ENCODE results near the gene ASTE1. TPM values are rescaled to one million over a fixed set of nuclear protein-coding genes. Genes with fewer than 3 reads are reported as not detected.

ASTE1 gene
- total RNA-seq, 1 experiment from 2014 or later, result 2.4 TPM

DNA sequence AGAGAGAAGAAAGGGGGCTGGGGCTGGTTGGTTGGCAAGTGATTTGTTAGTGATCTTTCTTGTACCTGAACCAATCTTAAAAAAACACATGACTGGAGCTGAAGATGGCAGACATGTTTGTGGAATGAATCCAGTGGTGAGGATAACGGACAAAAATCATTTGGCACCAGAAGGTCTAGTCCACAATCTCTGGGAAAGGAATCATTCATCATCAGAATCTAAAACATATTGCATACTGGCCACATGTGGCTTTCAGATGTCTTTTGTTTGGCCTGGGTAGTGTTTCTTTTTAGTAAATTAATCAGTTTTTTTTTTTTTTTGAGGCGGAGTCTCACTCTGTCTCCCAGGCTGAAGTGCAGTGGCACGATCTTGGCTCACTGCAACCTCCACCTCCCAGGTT is 5.0 kb upstream of the ASTE1 start:
- ChIA-PET RAD21 (ENCODE audit: low non-redundant PET in 1 of 2, low total read pairs in 2 of 2, uncharacterized antibody in 2 of 2, unreplicated experiment in 2 of 2) (no interaction called here), CTCF (no interaction called here), POLR2A (no interaction called here)
- intact Hi-C loops (cut with micrococcal nuclease), result loop anchor here (5.0 to 10.0 kb wide), 4 partner anchors 284 to 1153 kb away; partner anchors contain the start of gene PIK3R4
- H4K20me1 ChIP-seq (ENCODE audit: insufficient read depth), result no peaks in the 10 kb centered on the region
- DNase-seq (ENCODE audit: low read depth, low spot score), result no peak
- H3K4me1 ChIP-seq (ENCODE audit: control insufficient read depth in 1 of 2, insufficient read depth in 2 of 2, low read length in 2 of 2), result peaks cover 5 to 6% of the 10 kb centered on the region in 2 experiments; a peak in 3 of 4 replicates
- no peak overlapping the region for H3K27ac ChIP-seq (ENCODE audit: low read depth, low read length)
- no peak overlapping the region for H3K4me3 ChIP-seq (replicated peaks in 1 of 2; ENCODE audit: low read depth in 1 of 2, low read length in 2 of 2)
- H3K9me3 ChIP-seq (ENCODE audit: control insufficient read depth in 1 of 2, insufficient read depth in 1 of 2, low read depth in 1 of 2, low read length in 2 of 2), result no peaks in the 10 kb centered on the region
- H3K27me3 ChIP-seq (ENCODE audit: insufficient read depth, low read length), result no peaks in the 10 kb centered on the region
- TF ChIP-seq EGR1 (IDR thresholded peaks at IDR 0.05; ENCODE audit: low read depth) (no peak), SIN3A (IDR thresholded peaks at IDR 0.05; ENCODE audit: low read depth) (no peak), RAD21 (IDR thresholded peaks at IDR 0.05; ENCODE audit: low read depth) (no peak), ZNF274 (IDR thresholded peaks at IDR 0.05; ENCODE audit: low read depth, low read length) (no peak), EZH2phosphoT487 (IDR thresholded peaks at IDR 0.05; ENCODE audit: borderline replicate concordance) (no peak), SP1 (IDR thresholded peaks at IDR 0.05; ENCODE audit: low read depth) (no peak)
- TF ChIP-seq, protein P1, sequence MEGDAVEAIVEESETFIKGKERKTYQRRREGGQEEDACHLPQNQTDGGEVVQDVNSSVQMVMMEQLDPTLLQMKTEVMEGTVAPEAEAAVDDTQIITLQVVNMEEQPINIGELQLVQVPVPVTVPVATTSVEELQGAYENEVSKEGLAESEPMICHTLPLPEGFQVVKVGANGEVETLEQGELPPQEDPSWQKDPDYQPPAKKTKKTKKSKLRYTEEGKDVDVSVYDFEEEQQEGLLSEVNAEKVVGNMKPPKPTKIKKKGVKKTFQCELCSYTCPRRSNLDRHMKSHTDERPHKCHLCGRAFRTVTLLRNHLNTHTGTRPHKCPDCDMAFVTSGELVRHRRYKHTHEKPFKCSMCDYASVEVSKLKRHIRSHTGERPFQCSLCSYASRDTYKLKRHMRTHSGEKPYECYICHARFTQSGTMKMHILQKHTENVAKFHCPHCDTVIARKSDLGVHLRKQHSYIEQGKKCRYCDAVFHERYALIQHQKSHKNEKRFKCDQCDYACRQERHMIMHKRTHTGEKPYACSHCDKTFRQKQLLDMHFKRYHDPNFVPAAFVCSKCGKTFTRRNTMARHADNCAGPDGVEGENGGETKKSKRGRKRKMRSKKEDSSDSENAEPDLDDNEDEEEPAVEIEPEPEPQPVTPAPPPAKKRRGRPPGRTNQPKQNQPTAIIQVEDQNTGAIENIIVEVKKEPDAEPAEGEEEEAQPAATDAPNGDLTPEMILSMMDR (IDR thresholded peaks at IDR 0.05 in 2 of 3, conservative IDR thresholded peaks at IDR 0.05 in 1 of 3; ENCODE audit: borderline replicate concordance in 1 of 3, insufficient read depth in 1 of 3, low read depth in 2 of 3, low read length in 2 of 3), result no peak
- TF ChIP-seq, protein P2, sequence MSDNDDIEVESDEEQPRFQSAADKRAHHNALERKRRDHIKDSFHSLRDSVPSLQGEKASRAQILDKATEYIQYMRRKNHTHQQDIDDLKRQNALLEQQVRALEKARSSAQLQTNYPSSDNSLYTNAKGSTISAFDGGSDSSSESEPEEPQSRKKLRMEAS (IDR thresholded peaks at IDR 0.05), result no peak
- TF ChIP-seq, protein P3, sequence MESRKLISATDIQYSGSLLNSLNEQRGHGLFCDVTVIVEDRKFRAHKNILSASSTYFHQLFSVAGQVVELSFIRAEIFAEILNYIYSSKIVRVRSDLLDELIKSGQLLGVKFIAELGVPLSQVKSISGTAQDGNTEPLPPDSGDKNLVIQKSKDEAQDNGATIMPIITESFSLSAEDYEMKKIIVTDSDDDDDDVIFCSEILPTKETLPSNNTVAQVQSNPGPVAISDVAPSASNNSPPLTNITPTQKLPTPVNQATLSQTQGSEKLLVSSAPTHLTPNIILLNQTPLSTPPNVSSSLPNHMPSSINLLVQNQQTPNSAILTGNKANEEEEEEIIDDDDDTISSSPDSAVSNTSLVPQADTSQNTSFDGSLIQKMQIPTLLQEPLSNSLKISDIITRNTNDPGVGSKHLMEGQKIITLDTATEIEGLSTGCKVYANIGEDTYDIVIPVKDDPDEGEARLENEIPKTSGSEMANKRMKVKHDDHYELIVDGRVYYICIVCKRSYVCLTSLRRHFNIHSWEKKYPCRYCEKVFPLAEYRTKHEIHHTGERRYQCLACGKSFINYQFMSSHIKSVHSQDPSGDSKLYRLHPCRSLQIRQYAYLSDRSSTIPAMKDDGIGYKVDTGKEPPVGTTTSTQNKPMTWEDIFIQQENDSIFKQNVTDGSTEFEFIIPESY (IDR thresholded peaks at IDR 0.05; ENCODE audit: extremely low read depth, insufficient replicate concordance, low read length), result no peak
- BruUV-seq (replicated peaks), result no TSS peak
- no peak overlapping the region for H2AFZ ChIP-seq (ENCODE audit: low read depth, low read length, poor library complexity, severe bottlenecking)
- no peaks in the 10 kb centered on the region for H3K79me2 ChIP-seq (ENCODE audit: insufficient read depth, low read length)
- no peaks in the 10 kb centered on the region for H3K36me3 ChIP-seq (ENCODE audit: control insufficient read depth in 1 of 2, insufficient read depth in 2 of 2, low read length in 2 of 2)
- no peak overlapping the region for H3K4me2 ChIP-seq (ENCODE audit: low read length)
- no peaks in the 10 kb centered on the region for H3K9me2 ChIP-seq (ENCODE audit: insufficient read depth)
- H3K9ac ChIP-seq (ENCODE audit: low read length), result no peak overlapping the region
- no peak for ATAC-seq
